Measurements from ENCODE around the gene DECR2.

Gene DECR2

GRCh38 chr16:424033-424622 is 22.4 kb downstream of the DECR2 start:
- no peak overlapping the region for H3K27ac ChIP-seq
- no peak for TF ChIP-seq Cebpa-rat (IDR thresholded peaks at IDR 0.05)

GRCh38 chr16:424623-425081 is 23.0 kb downstream of the DECR2 start:
- Histone ChIP-seq H3K27ac (peak overlapping the region; percentile 90), H3K9ac (peak overlapping the region; percentile 94)
- TF ChIP-seq Cebpa-rat (IDR thresholded peaks at IDR 0.05), result no peak

More at GRCh38 chr16:424033-424622, 22.4 kb downstream of the DECR2 start:
- no peaks in the 10 kb centered on the region for H3K9me3 ChIP-seq
- peak overlapping the region; percentile 99 for H3K4me3 ChIP-seq
- H3K27me3 ChIP-seq, result peaks cover 20% of the 10 kb centered on the region
- H3K4me2 ChIP-seq, result peak overlapping the region; percentile 99
- peaks cover 11% of the 10 kb centered on the region; the same call in 1 of the 2 replicates for H3K36me3 ChIP-seq
- peaks cover 38% of the 10 kb centered on the region for H3K4me1 ChIP-seq
- H4K20me1 ChIP-seq, result peaks cover 35% of the 10 kb centered on the region
- no peak overlapping the region for H3K9ac ChIP-seq

GRCh38 chr16:425082-425718 is 23.5 kb downstream of the DECR2 start, which contains the start of gene RAB11FIP3:
Gene RAB11FIP3, plus strand, starts transcription at chr16:425649. Its CDS starts 358 bp downstream, at chr16:426007.
- H3K4me1 ChIP-seq, result peaks cover 47% of the 10 kb centered on the region
- peak within 1 kb of the TSS; percentile 94 for H3K9ac ChIP-seq
- H3K9me3 ChIP-seq, result no peaks in the 10 kb centered on the region
- peaks cover 20% of the 10 kb centered on the region for H3K27me3 ChIP-seq
- peaks cover 45% of the 10 kb centered on the region for H4K20me1 ChIP-seq
- peak within 1 kb of the TSS; percentile 99 for H3K4me2 ChIP-seq
- peaks cover 18% of the 10 kb centered on the region; the same call in 1 of the 2 replicates for H3K36me3 ChIP-seq
- peak within 1 kb of the TSS; percentile 90 for H3K27ac ChIP-seq
- no peak for TF ChIP-seq Cebpa-rat (IDR thresholded peaks at IDR 0.05)
- H3K4me3 ChIP-seq, result peak within 1 kb of the TSS; percentile 99

More at GRCh38 chr16:424623-425081, 23.0 kb downstream of the DECR2 start:
- Histone ChIP-seq H3K36me3 (peaks cover 15% of the 10 kb centered on the region; the same call in 1 of the 2 replicates), H3K4me1 (peaks cover 43% of the 10 kb centered on the region), H3K9me3 (no peaks in the 10 kb centered on the region), H3K27me3 (peaks cover 20% of the 10 kb centered on the region), H4K20me1 (peaks cover 40% of the 10 kb centered on the region), H3K4me3 (peak overlapping the region; percentile 99), H3K4me2 (peak overlapping the region; percentile 99)

- H3K9ac ChIP-seq, result peak overlapping the region; percentile 94
- H3K27ac ChIP-seq, result peak overlapping the region; percentile 90
- TF ChIP-seq Cebpa-rat (IDR thresholded peaks at IDR 0.05), result no peak
- H3K4me1 ChIP-seq, result peaks cover 51% of the 10 kb centered on the region
- peaks cover 23% of the 10 kb centered on the region for H3K36me3 ChIP-seq
- no peaks in the 10 kb centered on the region for H3K9me3 ChIP-seq
- H3K27me3 ChIP-seq, result peaks cover 20% of the 10 kb centered on the region
- H3K4me3 ChIP-seq, result peak overlapping the region; percentile 99
- H4K20me1 ChIP-seq, result peaks cover 51% of the 10 kb centered on the region
- peak overlapping the region; percentile 99 for H3K4me2 ChIP-seq
Observed at GRCh38 chr16:425740-426114, 24.0 kb downstream of the DECR2 start.

GRCh38 chr16:426115-426905 is 24.6 kb downstream of the DECR2 start:
- Histone ChIP-seq H3K4me2 (peak overlapping the region; percentile 99), H3K27ac (peak overlapping the region; percentile 90), H3K4me1 (peaks cover 56% of the 10 kb centered on the region), H3K9me3 (no peaks in the 10 kb centered on the region), H3K9ac (peak overlapping the region; percentile 94), H4K20me1 (peaks cover 56% of the 10 kb centered on the region), H3K36me3 (peaks cover 28% of the 10 kb centered on the region), H3K27me3 (peaks cover 20% of the 10 kb centered on the region), H3K4me3 (peak overlapping the region; percentile 99)
- TF ChIP-seq Cebpa-rat (IDR thresholded peaks at IDR 0.05), result no peak

- H3K9me3 ChIP-seq, result no peaks in the 10 kb centered on the region
- TF ChIP-seq Cebpa-rat (IDR thresholded peaks at IDR 0.05), result no peak
- peak overlapping the region; percentile 99 for H3K4me3 ChIP-seq
- peaks cover 56% of the 10 kb centered on the region for H3K4me1 ChIP-seq
- peak overlapping the region; percentile 99 for H3K4me2 ChIP-seq
- H3K36me3 ChIP-seq, result peaks cover 34% of the 10 kb centered on the region
- H3K9ac ChIP-seq, result peak overlapping the region; percentile 94
- peak overlapping the region; percentile 90 for H3K27ac ChIP-seq
- peaks cover 62% of the 10 kb centered on the region for H4K20me1 ChIP-seq
- H3K27me3 ChIP-seq, result peaks cover 20% of the 10 kb centered on the region
Observed at GRCh38 chr16:426906-427249, 25.2 kb downstream of the DECR2 start.

- Histone ChIP-seq H3K36me3 (peaks cover 37% of the 10 kb centered on the region), H3K4me3 (peak overlapping the region; percentile 99), H3K27ac (peak overlapping the region; percentile 90), H3K9ac (peak overlapping the region; percentile 94), H3K27me3 (peaks cover 20% of the 10 kb centered on the region), H4K20me1 (peaks cover 65% of the 10 kb centered on the region), H3K4me2 (peak overlapping the region; percentile 99), H3K9me3 (no peaks in the 10 kb centered on the region), H3K4me1 (peaks cover 56% of the 10 kb centered on the region)
- no peak for TF ChIP-seq Cebpa-rat (IDR thresholded peaks at IDR 0.05)
Observed at GRCh38 chr16:427250-427649, 25.6 kb downstream of the DECR2 start.

- H4K20me1 ChIP-seq, result peaks cover 99% of the 10 kb centered on the region
- H3K4me1 ChIP-seq, result peaks cover 44% of the 10 kb centered on the region
- no peak overlapping the region for H3K4me3 ChIP-seq
- H3K27ac ChIP-seq, result no peak overlapping the region
- peaks cover 66% of the 10 kb centered on the region for H3K36me3 ChIP-seq
- no peak overlapping the region for H3K9ac ChIP-seq
- H3K4me2 ChIP-seq, result no peak overlapping the region
- no peaks in the 10 kb centered on the region for H3K27me3 ChIP-seq
- no peaks in the 10 kb centered on the region for H3K9me3 ChIP-seq
- TF ChIP-seq Cebpa-rat (IDR thresholded peaks at IDR 0.05), result no peak
Observed at GRCh38 chr16:430904-431303, 29.2 kb downstream of the DECR2 start.

GRCh38 chr16:440627-441026 is 38.9 kb downstream of the DECR2 start:
- no peak overlapping the region for H3K9ac ChIP-seq
- peaks cover 61% of the 10 kb centered on the region for H3K4me1 ChIP-seq
- H4K20me1 ChIP-seq, result peaks cover 100% of the 10 kb centered on the region
- no peak overlapping the region for H3K4me2 ChIP-seq
- H3K36me3 ChIP-seq, result peaks cover 79% of the 10 kb centered on the region
- H3K9me3 ChIP-seq, result no peaks in the 10 kb centered on the region
- H3K27ac ChIP-seq, result no peak overlapping the region
- no peaks in the 10 kb centered on the region for H3K27me3 ChIP-seq
- no peak overlapping the region for H3K4me3 ChIP-seq
- TF ChIP-seq Cebpa-rat (IDR thresholded peaks at IDR 0.05), result no peak

Measured in BLaER1 (cell line).